Measurements from ENCODE around the gene G3BP2. TPM values are rescaled to one million over a fixed set of nuclear protein-coding genes. Genes with fewer than 3 reads are reported as not detected.
A peak's percentile ranks its signal among the peaks of the same experiment; 100 is the strongest.

G3BP2 gene
- total and polyA plus RNA-seq, 2 donors, result 43.3 to 101 TPM

DNA sequence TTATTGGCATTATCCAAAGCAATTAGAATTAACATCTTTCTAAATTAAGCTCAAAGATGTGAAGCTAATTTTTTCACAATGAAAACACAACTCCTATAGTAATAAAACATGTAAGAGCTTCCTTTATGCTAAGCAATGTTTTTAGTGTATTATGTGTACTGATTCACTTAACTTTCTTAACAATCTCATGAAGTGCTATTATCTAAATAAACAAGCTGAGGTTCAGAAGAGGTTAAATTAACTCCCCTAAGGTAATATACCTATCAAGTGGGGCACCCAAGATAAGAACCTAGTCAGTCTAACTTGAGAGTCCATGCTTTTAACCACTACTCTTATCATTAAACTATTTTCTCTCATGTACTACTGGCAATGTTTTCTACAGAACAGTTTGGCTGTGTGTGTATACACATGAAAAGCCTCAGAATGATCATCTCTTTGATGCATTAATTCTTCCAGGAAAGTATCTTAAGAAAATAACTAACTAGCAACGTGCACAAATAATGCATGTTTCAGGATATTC lies 13.6 kb downstream of the G3BP2 start:
- no peak for DNase-seq (ENCODE audit: low read depth in 6 of 9, low spot score in 9 of 9)
- WGBS, result 96% methylated on average over 1 of the region's 1 CpG

GRCh38 chr4:75658876-75659275 lies 14.3 kb downstream of the G3BP2 start:
- Histone ChIP-seq H3K9me3 (ENCODE audit: control insufficient read depth in 2 of 2, insufficient read depth in 1 of 2, low read length in 1 of 2) (no peaks in the 10 kb centered on the region), H3K36me3 (ENCODE audit: control insufficient read depth in 2 of 2, insufficient read depth in 2 of 2, low read length in 1 of 2) (peaks cover 18 to 68% of the 10 kb centered on the region in 2 donors), H3K27ac (ENCODE audit: low read depth in 1 of 2, low read length in 1 of 2) (no peak overlapping the region), H3K4me3 (ENCODE audit: low read length in 2 of 2) (no peak overlapping the region), H3K4me1 (ENCODE audit: control insufficient read depth in 2 of 2, insufficient read depth in 2 of 2, low read length in 2 of 2) (peaks cover 0 to 3% of the 10 kb centered on the region in 2 donors), H3K27me3 (ENCODE audit: control insufficient read depth in 2 of 2, insufficient read depth in 1 of 2, low read length in 1 of 2) (no peaks in the 10 kb centered on the region)
- no peak for DNase-seq (ENCODE audit: low read depth in 6 of 9, low spot score in 9 of 9)
- WGBS, result 95% methylated on average over 4 of the region's 4 CpGs

More for the DNA sequence above, 13.6 kb downstream of the G3BP2 start:
- Histone ChIP-seq H3K27me3 (ENCODE audit: control insufficient read depth in 2 of 2, insufficient read depth in 1 of 2, low read length in 1 of 2) (no peaks in the 10 kb centered on the region), H3K27ac (ENCODE audit: low read depth in 1 of 2, low read length in 1 of 2) (no peak overlapping the region), H3K9me3 (ENCODE audit: control insufficient read depth in 2 of 2, insufficient read depth in 1 of 2, low read length in 1 of 2) (no peaks in the 10 kb centered on the region), H3K36me3 (ENCODE audit: control insufficient read depth in 2 of 2, insufficient read depth in 2 of 2, low read length in 1 of 2) (peaks cover 18 to 61% of the 10 kb centered on the region in 2 donors), H3K4me1 (ENCODE audit: control insufficient read depth in 2 of 2, insufficient read depth in 2 of 2, low read length in 2 of 2) (peaks cover 0 to 3% of the 10 kb centered on the region in 2 donors), H3K4me3 (ENCODE audit: low read length in 2 of 2) (no peak overlapping the region)

GRCh38 chr4:75655562-75655961 lies 17.6 kb downstream of the G3BP2 start:
- Histone ChIP-seq H3K27me3 (ENCODE audit: control insufficient read depth in 2 of 2, insufficient read depth in 1 of 2, low read length in 1 of 2) (no peaks in the 10 kb centered on the region), H3K4me1 (ENCODE audit: control insufficient read depth in 2 of 2, insufficient read depth in 2 of 2, low read length in 2 of 2) (peaks cover 0 to 3% of the 10 kb centered on the region in 2 donors), H3K9me3 (ENCODE audit: control insufficient read depth in 2 of 2, insufficient read depth in 1 of 2, low read length in 1 of 2) (no peaks in the 10 kb centered on the region), H3K27ac (ENCODE audit: low read depth in 1 of 2, low read length in 1 of 2) (no peak overlapping the region), H3K4me3 (ENCODE audit: low read length in 2 of 2) (no peak overlapping the region), H3K36me3 (ENCODE audit: control insufficient read depth in 2 of 2, insufficient read depth in 2 of 2, low read length in 1 of 2) (peaks cover 13 to 76% of the 10 kb centered on the region in 2 donors)
- WGBS, result 78% methylated on average over 2 of the region's 2 CpGs
- peak in 1 of 9 donors; percentile 34 for DNase-seq (ENCODE audit: low read depth in 6 of 9, low spot score in 9 of 9)

GRCh38 chr4:75654905-75655304 lies 18.3 kb downstream of the G3BP2 start:
- WGBS, result 6% methylated on average over 1 of the region's 1 CpG
- Histone ChIP-seq H3K27ac (ENCODE audit: low read depth in 1 of 2, low read length in 1 of 2) (no peak overlapping the region), H3K4me1 (ENCODE audit: control insufficient read depth in 2 of 2, insufficient read depth in 2 of 2, low read length in 2 of 2) (peaks cover 0 to 3% of the 10 kb centered on the region in 2 donors), H3K4me3 (ENCODE audit: low read length in 2 of 2) (no peak overlapping the region), H3K9me3 (ENCODE audit: control insufficient read depth in 2 of 2, insufficient read depth in 1 of 2, low read length in 1 of 2) (no peaks in the 10 kb centered on the region), H3K36me3 (ENCODE audit: control insufficient read depth in 2 of 2, insufficient read depth in 2 of 2, low read length in 1 of 2) (peaks cover 13 to 78% of the 10 kb centered on the region in 2 donors), H3K27me3 (ENCODE audit: control insufficient read depth in 2 of 2, insufficient read depth in 1 of 2, low read length in 1 of 2) (no peaks in the 10 kb centered on the region)
- DNase-seq (ENCODE audit: low read depth in 6 of 9, low spot score in 9 of 9), result peak in 1 of 9 donors; percentile 57

DNA sequence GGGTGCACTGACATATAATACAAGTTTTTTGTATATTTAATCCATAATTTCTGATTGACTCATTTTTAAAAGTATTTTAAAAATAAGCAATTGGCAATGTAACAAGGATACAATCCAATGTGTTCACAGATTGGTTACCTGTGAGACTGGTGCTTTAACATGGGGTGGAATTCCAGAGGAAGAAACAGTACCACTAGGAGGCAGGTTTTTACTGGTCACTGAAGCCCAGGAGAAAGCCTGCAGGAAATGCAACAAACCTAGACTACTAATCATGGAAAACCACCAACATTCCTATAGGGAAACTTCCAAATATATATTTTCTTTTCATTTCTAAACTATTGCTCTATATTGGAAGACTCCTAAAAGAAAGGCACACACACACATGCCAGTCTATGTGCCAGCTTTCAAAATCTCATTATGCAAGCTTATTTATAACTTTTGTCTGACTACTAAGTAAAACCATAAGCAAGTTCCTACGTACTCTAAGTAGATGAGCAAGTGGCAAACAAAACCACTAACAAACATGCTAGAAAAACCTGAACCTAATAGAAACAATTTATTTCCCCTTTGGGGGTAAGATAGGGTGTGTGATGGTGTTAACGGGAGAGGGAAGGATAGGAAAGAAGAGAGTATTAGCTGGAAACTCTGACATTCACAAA lies 19.2 kb downstream of the G3BP2 start:
- H3K27ac ChIP-seq (ENCODE audit: low read depth in 1 of 2, low read length in 1 of 2), result no peak overlapping the region
- 92% methylated on average over 2 of the region's 2 CpGs for WGBS
- no peaks in the 10 kb centered on the region for H3K27me3 ChIP-seq (ENCODE audit: control insufficient read depth in 2 of 2, insufficient read depth in 1 of 2, low read length in 1 of 2)
- no peak for DNase-seq (ENCODE audit: low read depth in 6 of 9, low spot score in 9 of 9)
- peaks cover 0 to 3% of the 10 kb centered on the region in 2 donors for H3K4me1 ChIP-seq (ENCODE audit: control insufficient read depth in 2 of 2, insufficient read depth in 2 of 2, low read length in 2 of 2)
- H3K9me3 ChIP-seq (ENCODE audit: control insufficient read depth in 2 of 2, insufficient read depth in 1 of 2, low read length in 1 of 2), result no peaks in the 10 kb centered on the region
- no peak overlapping the region for H3K4me3 ChIP-seq (ENCODE audit: low read length in 2 of 2)
- peaks cover 13 to 81% of the 10 kb centered on the region in 2 donors for H3K36me3 ChIP-seq (ENCODE audit: control insufficient read depth in 2 of 2, insufficient read depth in 2 of 2, low read length in 1 of 2)

DNA sequence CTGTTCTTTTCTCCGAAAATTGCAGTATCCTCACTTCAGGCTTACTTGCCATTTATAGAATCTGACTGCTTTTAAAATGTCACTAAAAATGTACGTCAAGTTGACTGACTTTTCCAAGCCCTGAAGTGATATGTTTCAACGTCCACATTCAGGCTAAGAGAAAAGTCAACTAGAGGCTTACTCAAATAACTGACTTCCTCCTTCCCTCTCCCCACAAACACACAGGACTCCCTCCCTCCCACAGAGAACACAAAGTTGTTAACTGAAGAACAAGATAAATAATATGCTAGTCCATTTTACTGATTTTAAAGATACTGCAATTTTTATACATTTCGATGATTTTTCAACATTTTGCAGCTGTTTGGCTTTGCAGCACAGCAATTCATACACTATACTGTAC lies 29.1 kb downstream of the G3BP2 start:
- no peak for DNase-seq (ENCODE audit: low read depth in 6 of 9, low spot score in 9 of 9)
- H3K4me1 ChIP-seq (ENCODE audit: control insufficient read depth in 2 of 2, insufficient read depth in 2 of 2, low read length in 2 of 2), result no peaks in the 10 kb centered on the region
- WGBS, result 81% methylated on average over 4 of the region's 4 CpGs
- H3K27me3 ChIP-seq (ENCODE audit: control insufficient read depth in 2 of 2, insufficient read depth in 1 of 2, low read length in 1 of 2), result no peaks in the 10 kb centered on the region
- peaks cover 30 to 62% of the 10 kb centered on the region in 2 donors for H3K36me3 ChIP-seq (ENCODE audit: control insufficient read depth in 2 of 2, insufficient read depth in 2 of 2, low read length in 1 of 2)
- H3K4me3 ChIP-seq (ENCODE audit: low read length in 2 of 2), result no peak overlapping the region
- no peak overlapping the region for H3K27ac ChIP-seq (ENCODE audit: low read depth in 1 of 2, low read length in 1 of 2)
- no peaks in the 10 kb centered on the region for H3K9me3 ChIP-seq (ENCODE audit: control insufficient read depth in 2 of 2, insufficient read depth in 1 of 2, low read length in 1 of 2)

DNA sequence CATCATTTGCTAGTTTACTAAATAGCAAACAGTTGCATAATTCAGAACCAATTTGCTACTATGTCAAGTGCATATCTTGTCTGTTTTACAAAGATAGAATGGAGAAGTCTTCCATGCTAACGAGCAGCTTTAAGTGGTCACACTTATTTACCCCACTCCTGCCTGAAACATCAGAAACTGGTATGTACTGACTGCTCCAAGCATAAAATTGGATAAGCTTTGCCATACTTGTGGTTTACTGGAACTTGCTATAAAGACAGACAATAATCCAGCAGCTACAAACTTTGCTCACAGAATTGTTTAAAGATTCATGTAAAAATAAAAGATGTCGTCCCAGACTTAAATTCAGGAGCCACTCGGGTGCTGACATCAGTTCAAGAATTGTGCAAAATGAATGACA lies 29.6 kb downstream of the G3BP2 start:
- H3K36me3 ChIP-seq (ENCODE audit: control insufficient read depth in 2 of 2, insufficient read depth in 2 of 2, low read length in 1 of 2), result peaks cover 30 to 58% of the 10 kb centered on the region in 2 donors
- 93% methylated on average over 3 of the region's 3 CpGs for WGBS
- H3K27me3 ChIP-seq (ENCODE audit: control insufficient read depth in 2 of 2, insufficient read depth in 1 of 2, low read length in 1 of 2), result no peaks in the 10 kb centered on the region
- no peak overlapping the region for H3K27ac ChIP-seq (ENCODE audit: low read depth in 1 of 2, low read length in 1 of 2)
- DNase-seq (ENCODE audit: low read depth in 6 of 9, low spot score in 9 of 9), result no peak
- H3K4me1 ChIP-seq (ENCODE audit: control insufficient read depth in 2 of 2, insufficient read depth in 2 of 2, low read length in 2 of 2), result no peaks in the 10 kb centered on the region
- H3K9me3 ChIP-seq (ENCODE audit: control insufficient read depth in 2 of 2, insufficient read depth in 1 of 2, low read length in 1 of 2), result no peaks in the 10 kb centered on the region
- no peak overlapping the region for H3K4me3 ChIP-seq (ENCODE audit: low read length in 2 of 2)

DNA sequence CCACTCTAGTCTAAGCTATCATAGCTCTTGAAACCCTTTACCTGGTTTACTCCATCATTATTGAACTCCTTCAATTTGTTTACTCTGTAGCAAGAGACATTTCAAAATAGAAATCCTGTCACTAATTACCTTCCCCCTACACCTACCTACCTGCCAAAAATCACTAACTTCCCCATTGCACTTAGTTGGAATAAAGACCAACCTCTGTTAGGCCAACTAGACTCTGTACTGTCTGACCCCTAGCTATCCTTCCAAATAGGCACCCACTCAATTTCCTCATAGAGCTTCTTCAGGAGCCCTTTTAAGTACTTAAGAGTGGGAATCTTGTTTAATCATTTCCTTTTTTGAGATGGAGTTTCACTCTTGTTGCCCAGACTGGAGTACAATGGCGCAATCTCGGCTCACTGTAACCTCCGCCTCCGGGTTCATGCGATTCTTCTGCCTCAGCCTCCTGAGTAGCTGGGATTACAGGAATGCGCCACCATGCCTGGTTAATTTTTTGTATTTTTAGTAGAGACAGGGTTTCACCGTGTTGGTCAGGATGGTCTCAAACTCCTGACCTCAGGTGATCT lies 34.0 kb downstream of the G3BP2 start:
- WGBS, result 97% methylated on average over 7 of the region's 7 CpGs
- no peaks in the 10 kb centered on the region for H3K9me3 ChIP-seq (ENCODE audit: control insufficient read depth in 2 of 2, insufficient read depth in 1 of 2, low read length in 1 of 2)
- peaks cover 7 to 15% of the 10 kb centered on the region in 2 donors for H3K36me3 ChIP-seq (ENCODE audit: control insufficient read depth in 2 of 2, insufficient read depth in 2 of 2, low read length in 1 of 2)
- no peak overlapping the region for H3K4me3 ChIP-seq (ENCODE audit: low read length in 2 of 2)
- H3K27me3 ChIP-seq (ENCODE audit: control insufficient read depth in 2 of 2, insufficient read depth in 1 of 2, low read length in 1 of 2), result no peaks in the 10 kb centered on the region
- DNase-seq (ENCODE audit: low read depth in 6 of 9, low spot score in 9 of 9), result no peak
- no peak overlapping the region for H3K27ac ChIP-seq (ENCODE audit: low read depth in 1 of 2, low read length in 1 of 2)
- no peaks in the 10 kb centered on the region for H3K4me1 ChIP-seq (ENCODE audit: control insufficient read depth in 2 of 2, insufficient read depth in 2 of 2, low read length in 2 of 2)

GRCh38 chr4:75637827-75638226 lies 35.4 kb downstream of the G3BP2 start:
- no peaks in the 10 kb centered on the region for H3K4me1 ChIP-seq (ENCODE audit: control insufficient read depth in 2 of 2, insufficient read depth in 2 of 2, low read length in 2 of 2)
- no peak for DNase-seq (ENCODE audit: low read depth in 6 of 9, low spot score in 9 of 9)
- peaks cover 0 to 6% of the 10 kb centered on the region in 2 donors for H3K36me3 ChIP-seq (ENCODE audit: control insufficient read depth in 2 of 2, insufficient read depth in 2 of 2, low read length in 1 of 2)
- no peak overlapping the region for H3K27ac ChIP-seq (ENCODE audit: low read depth in 1 of 2, low read length in 1 of 2)
- 98% methylated on average over 1 of the region's 1 CpG for WGBS
- no peak overlapping the region for H3K4me3 ChIP-seq (ENCODE audit: low read length in 2 of 2)
- H3K9me3 ChIP-seq (ENCODE audit: control insufficient read depth in 2 of 2, insufficient read depth in 1 of 2, low read length in 1 of 2), result no peaks in the 10 kb centered on the region
- no peaks in the 10 kb centered on the region for H3K27me3 ChIP-seq (ENCODE audit: control insufficient read depth in 2 of 2, insufficient read depth in 1 of 2, low read length in 1 of 2)
